NK-92 (cell line): ENCODE results near the gene RRP12.
"Not testable (repeated sequence)": the region's sequence is repeated elsewhere in the genome, so short reads cannot be mapped to it uniquely, and the experiment has no call there.

Experiments used
- DNase-seq: peaks from one replicate; lab custom pipeline; 2025; ENCODE audit not compliant: unreplicated experiment; lab: John Stamatoyannopoulos, UW

The RRP12 gene, protein sequence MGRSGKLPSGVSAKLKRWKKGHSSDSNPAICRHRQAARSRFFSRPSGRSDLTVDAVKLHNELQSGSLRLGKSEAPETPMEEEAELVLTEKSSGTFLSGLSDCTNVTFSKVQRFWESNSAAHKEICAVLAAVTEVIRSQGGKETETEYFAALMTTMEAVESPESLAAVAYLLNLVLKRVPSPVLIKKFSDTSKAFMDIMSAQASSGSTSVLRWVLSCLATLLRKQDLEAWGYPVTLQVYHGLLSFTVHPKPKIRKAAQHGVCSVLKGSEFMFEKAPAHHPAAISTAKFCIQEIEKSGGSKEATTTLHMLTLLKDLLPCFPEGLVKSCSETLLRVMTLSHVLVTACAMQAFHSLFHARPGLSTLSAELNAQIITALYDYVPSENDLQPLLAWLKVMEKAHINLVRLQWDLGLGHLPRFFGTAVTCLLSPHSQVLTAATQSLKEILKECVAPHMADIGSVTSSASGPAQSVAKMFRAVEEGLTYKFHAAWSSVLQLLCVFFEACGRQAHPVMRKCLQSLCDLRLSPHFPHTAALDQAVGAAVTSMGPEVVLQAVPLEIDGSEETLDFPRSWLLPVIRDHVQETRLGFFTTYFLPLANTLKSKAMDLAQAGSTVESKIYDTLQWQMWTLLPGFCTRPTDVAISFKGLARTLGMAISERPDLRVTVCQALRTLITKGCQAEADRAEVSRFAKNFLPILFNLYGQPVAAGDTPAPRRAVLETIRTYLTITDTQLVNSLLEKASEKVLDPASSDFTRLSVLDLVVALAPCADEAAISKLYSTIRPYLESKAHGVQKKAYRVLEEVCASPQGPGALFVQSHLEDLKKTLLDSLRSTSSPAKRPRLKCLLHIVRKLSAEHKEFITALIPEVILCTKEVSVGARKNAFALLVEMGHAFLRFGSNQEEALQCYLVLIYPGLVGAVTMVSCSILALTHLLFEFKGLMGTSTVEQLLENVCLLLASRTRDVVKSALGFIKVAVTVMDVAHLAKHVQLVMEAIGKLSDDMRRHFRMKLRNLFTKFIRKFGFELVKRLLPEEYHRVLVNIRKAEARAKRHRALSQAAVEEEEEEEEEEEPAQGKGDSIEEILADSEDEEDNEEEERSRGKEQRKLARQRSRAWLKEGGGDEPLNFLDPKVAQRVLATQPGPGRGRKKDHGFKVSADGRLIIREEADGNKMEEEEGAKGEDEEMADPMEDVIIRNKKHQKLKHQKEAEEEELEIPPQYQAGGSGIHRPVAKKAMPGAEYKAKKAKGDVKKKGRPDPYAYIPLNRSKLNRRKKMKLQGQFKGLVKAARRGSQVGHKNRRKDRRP (N-terminal part only)

DNA sequence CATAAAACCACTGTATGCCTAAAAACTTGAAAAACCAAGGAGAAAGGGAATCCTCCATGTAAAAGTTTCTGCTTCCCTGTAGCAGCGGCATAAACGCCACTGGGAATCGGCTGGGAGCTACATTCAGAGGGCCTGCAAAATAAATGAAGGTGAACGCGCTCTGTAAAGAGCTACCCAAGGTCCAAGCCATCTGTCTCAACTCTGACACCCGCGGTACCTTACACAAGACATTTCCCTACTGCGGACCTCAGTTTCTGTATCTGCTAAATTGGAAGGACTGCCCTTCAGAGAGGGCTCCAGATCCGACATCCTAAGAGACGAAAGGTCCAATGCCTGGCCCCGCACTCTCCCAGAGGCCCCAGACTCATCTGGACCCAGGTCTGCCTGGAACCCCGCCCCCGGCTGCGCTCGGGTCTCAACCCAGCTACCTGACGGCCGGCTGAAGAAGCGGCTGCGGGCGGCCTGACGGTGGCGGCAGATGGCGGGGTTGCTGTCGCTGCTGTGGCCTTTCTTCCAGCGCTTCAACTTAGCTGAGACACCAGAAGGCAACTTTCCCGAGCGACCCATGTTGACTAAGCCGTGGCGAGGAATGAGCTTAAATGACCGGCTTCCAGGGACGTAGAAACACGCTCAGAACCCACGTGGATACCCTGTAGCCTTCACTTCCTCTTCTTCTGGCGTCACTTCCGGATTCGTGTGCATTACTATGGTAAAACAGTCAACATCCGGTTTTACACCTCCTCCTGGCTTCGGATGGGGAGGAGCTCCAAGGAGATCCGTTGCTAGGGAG, at the start of gene RRP12:
Gene RRP12, minus strand, starts transcription at position 676 of the 790 bp plus-strand sequence. Its CDS starts 109 bp downstream, at position 567.
- DNase-seq, result peak; percentile 9

DNA sequence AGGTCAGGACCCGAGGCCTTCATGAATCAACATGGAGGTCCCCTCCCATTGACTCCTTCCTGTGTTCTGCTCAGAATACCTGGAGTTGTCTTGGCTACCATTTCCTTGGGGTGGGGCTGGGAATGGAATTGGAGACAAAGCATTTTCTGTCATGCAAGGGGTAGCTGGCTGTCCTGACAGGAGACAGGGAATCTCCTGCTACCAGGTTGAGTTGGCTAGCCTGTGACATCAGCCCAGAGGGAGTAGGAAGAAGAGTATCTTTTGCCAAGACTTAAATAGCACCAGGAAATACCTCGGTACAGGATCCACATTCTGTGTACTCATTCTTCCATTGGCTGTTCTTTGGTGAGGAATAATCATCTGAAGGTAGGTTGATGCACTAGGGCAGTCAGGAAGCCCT, 49.7 kb upstream of the RRP12 start:
- DNase-seq, result no peak

DNA sequence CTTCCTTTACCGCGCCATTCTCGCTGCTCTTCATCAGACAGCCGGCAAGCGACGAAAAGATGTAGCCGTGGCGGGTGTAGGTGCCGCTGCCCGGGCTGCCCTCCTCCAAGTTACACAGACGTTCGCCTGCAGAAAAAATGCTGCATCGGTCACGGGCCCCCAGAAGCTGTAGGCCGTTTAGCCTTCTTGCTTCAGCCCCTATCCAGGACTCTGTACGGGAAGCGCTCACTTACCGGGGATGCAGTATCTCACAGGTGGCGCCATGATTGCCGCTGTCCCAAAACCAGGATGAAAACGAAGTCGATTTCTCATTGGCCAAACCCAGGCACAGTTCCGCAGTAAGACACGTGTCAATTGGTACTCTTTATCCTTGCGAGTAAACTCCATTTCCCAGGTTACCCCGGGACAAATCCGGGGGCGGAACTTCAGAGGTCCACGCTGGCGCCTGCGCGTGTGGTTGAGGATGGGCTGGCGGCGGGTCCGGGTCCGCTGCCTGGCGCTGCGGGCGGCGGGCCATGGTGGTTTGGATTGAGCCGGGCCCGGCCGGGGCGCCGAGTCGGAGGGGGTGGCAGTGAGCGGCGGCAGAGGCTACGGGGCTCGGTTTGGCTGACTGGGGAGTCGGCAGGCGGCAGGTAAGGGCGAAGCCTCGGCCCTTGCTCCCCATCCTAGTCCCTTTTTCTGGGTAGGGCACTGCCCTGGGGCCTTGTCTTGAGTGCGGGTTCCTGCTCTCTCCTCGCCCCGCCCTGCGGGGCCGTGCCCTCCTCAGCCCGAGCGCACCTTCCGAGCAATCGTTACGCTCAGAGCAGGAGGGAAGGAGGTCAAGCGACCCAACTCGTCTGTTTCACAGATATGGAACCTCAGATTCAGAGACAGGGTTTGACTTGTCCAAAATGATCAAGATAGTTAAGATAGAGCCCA, 44.8 kb upstream of the RRP12 start, which contains the start of the genes EXOSC1 and ZDHHC16:
Gene EXOSC1, minus strand, starts transcription at position 285 of the 918 bp plus-strand sequence. Its CDS starts 21 bp downstream, at position 264.
Gene ZDHHC16, plus strand, starts transcription at position 454 of the 918 bp plus-strand sequence. CDS start 5,501 bp downstream, outside the sequence.
- DNase-seq, result peak; percentile 21

DNA sequence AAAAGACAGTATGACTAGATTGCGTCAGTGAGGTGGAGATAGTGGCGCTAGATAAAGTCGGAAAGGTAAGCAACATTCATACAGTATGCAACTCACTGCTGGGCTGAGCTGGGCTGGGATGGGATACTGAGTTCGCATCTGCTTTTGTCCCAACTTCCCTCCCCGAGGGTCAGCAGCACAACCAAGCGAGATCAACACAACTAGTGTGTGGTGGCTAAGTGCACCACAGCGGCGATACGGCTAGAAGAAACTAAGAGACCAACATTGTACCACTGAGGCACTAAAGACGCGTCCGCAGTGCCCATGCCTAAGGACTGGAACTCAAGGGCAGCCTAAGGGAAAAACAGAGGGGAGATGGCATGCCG, 44.2 kb upstream of the RRP12 start:
- DNase-seq, result no peak

DNA sequence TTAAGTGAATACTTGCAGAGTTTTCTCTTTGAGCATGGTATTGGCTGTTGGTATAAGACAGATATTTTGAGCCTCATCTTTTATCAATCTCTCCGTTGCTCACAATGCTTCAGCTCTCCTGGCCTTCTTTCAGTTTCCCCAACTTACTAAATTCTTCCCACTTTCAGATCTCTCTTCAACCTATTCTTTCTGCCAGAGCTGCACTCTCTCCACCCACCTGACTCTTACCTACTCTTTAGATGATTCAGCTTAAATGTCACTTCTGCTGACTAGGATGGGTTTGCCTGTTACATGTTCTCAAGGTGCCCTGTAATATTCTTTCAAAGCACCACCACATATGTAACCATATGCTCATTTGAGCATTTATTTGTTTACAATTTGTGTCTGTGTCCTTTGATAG, 43.1 kb upstream of the RRP12 start:
- DNase-seq, result no peak

DNA sequence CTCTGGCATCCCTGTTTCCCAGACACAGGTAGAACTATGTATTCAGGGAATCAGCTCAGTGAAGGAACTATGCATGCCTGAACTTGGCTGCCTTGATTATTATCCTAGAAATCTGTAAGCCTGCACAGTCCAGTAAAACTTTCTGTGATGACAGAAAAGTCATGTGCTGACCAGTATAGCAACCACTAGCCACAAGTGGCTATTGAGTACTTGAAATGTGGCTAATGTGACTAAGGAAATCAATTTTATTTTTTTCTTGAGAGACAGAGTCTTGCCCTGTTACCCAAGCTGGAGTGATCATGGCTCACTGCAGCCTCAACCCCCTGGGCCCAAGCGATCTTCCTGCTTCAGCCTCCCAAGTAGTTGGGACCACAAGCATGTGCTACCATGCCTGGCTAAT, 41.1 kb upstream of the RRP12 start:
- DNase-seq, result no peak

DNA sequence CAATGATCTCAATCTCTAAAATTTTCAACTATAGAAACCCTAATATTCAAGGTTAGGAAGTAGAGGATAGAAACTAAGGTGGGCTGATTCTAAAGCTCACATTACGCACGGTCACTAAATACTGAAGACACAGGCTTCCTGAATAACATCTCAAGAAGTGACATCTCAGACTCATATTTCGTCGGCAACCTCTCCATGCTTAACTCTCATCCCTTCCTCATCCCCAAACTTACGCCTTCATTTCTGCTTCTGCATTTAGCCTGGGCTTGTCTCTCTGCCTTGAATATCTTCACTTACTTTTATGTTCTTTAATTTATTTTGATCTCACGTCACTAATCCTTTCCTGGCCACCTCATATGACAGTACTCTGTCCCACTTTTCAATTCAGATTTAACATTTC, 34.1 kb upstream of the RRP12 start:
- DNase-seq, result no peak

DNA sequence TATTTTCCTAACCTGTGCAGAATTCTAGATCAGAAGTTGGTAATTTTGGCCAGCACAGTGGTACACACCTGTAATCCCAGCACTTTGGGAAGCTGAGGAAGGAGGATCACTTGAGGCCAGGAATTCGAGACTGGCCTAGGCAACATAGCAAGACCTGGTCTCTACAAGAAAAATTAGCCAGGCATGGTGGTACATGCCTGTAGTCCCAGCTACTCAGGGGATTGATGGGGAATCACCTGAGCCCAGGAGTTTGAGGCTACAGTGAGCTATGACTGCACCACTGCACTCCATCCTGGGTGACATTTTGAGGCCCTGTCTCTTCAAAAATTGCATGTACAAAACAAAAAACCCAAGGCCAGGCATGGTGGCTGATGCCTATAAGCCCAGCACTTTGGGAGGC, 33.4 kb upstream of the RRP12 start:
- DNase-seq, result no peak

DNA sequence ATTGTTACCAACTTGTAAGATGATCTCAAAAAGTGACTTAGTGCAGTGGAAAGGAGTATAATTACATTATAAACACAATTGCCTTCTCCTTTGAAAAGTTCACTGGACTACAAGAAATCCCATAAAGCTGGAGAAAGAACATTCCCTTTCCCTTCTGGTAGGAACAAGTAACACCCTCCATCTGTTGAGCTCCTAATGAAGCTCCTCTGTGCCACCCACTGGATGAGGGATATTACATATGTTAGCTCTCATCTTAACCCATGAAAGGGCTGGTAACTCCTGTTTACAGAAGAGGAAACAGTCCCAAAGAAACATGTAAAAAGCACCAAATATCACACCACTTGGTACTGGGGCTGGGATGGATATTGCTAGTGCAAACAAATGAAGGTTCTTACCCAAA, 32.9 kb upstream of the RRP12 start:
- DNase-seq, result no peak

DNA sequence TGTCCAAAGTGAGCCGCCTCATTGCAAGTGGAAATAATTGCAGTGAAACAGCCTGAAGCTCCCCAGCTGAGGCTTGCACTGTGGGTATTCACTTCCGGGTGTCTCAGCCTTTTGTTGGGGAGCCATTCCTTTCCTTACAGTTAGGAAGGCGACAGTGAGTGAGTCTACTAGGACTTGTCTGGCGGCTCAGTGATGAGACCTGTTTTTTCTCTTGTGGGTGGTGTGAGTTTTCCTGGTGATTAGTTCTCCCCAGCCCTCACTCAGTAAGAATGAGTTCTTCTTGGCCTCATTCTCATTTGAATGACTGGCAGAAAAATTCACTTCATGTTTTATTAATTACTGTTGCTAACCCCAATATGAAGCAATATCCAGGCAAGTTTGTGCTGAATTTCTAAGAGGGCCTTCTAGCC, 27.4 kb upstream of the RRP12 start:
- DNase-seq, result no peak

DNA sequence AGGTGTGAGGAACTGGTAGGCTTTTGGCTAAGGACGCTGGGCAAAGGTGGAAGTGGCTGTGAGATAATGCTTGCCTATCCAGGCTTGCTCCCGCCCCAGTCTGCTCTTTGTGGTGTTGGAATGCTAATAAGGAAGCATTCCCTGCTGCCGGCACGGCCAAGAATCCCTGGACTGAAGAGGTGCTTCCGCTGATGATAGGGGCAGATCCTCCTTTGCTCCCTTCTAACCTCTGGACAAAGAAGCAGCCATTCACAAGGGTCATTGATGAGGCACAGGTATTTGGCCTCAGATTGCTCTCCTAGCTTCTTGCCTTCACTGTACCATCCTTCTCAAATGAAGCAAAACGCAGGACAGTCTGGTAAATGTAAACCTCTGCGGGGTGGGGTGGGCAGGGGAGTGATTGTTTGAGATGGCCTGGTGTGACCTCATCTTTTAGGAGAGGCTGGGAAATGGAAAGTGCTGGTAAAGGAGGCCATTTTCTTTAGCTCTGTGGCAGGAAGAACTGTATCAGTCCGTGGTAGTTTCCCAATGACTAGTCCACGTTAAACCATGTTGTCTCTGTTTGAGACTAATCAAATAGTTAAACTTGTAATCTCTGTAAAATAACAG, 26.5 kb upstream of the RRP12 start:
- DNase-seq, result no peak

DNA sequence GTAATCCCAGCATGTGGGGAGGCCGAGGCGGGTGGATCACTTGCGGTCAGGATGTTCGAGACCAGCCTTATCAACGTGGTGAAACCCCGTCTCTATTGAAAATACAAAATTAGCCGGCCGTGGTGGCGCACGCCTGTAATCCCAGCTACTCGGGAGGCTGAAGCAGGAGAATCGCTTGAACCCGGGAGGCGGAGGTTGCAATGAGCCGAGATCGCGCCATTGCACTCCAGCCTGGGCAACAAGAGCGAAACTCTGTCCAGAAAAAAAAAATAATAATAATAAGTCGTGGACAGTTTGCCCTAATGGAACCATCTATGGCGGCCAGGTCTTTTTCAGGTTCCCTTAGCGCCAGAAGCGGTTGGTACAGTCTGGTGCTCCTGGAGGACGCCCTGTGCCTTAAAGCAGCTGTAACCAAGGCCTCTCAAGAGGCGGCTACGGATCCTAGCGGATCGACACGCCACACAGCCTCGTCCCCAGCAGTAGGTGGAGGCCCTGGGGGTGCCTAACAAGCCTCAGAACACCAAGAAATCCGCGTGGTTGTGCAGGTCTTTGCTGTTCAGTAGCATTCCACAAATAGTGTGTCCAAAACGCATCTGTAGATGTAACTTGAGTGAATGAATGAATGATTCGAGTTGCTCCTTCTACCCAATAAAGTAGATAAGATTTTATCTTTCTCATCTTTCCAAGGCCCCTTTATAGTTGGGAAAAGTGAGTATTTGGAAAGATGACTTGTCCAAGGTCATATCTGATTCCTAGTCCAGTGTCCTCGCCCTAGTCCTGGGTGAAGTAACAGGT, 25.8 kb upstream of the RRP12 start:
- DNase-seq, result no peak

DNA sequence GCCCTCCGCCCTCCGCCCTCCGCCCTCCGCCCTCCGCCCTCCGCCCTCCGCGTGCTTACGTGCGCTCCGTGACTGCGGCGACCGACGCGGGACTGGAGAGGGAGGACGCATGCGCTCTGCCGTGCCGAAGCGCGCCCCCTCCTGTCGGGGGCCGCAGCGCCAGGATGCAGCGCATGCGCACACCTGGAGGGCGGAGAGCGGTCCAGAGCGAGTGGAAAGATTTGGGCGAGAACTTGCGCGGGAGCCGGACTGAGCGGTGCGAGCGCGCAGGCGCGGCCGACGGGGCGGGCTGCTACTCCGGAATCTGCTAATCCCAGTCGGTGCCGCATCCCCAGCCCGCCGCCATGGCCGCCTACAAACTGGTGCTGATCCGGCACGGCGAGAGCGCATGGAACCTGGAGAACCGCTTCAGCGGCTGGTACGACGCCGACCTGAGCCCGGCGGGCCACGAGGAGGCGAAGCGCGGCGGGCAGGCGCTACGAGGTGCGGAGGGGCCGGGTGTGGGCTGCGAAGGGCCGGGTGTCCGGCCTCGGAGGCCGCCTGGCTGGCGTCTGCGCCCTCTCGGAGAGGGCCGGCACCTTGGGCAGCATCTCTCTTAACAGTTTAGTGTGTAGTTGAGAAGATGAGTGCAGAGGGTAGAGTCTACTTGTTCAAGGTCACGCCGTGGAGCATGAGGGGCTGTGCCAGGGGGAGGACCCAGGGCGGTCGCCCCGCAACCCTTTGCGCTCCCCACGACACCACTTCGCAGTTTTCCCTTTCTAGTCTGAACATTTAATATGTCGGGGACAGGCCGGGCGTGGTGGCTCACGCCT, 25.0 kb upstream of the RRP12 start, which contains the start of gene PGAM1:
Gene PGAM1, plus strand, starts transcription at position 228 of the 812 bp plus-strand sequence. Its CDS starts 117 bp downstream, at position 345.
- DNase-seq, result peak; percentile 73

DNA sequence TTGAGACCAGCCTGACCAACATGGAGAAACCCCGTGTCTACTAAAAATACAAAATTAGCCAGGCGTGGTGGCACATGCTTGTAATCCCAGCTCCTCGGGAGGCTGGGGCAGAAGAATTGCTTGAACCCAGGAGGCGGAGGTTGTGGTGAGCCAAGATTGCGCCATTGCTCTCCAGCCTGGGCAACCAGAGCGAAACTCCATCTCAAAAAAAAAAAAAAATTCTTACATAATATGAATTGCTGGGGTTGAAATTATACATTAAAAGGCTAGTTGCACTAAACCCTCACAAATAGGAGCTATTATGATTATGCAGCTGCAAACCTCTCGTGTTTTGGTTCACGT, 22.6 kb upstream of the RRP12 start:
- not testable (repeated sequence) for DNase-seq

DNA sequence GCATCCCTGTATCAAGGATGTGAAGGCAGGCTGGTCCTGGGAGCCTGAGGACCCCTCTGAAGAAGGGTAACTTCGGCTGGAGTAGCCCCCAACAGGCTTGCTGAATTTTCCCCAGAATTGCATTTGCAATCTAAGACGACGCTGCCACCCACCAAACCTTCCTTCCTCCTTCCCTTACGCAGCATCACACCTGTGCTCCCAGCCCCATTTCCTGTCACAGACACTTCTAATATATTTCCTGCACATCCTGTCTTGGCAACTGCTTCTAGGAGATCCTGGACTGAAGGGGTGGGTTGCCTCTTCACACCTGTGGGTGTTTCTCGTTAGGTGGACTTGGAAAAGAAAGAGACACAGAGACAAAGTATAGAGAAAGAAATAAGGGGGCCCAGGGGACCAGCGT, 15.4 kb upstream of the RRP12 start:
- DNase-seq, result no peak

DNA sequence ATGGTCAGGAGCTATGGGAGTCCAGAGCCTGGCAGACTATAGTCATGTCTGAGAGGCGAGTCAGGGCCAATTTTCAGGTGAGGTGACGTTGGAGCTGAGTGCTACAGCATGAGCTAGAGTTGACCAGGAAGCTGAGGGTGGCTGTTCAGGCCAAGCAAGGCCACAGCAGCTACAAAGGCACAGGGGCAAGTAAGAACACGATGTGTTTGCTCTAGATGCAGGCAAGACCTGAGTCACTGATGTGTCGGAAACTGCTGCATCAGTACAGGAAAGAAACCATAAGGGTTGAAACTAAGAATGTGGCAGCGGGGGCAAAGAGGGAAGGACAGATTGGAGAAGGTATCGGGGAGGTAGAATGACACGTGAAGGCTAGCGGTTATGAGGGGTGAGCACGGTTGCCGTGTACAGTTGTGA, 11.8 kb upstream of the RRP12 start:
- no peak for DNase-seq

DNA sequence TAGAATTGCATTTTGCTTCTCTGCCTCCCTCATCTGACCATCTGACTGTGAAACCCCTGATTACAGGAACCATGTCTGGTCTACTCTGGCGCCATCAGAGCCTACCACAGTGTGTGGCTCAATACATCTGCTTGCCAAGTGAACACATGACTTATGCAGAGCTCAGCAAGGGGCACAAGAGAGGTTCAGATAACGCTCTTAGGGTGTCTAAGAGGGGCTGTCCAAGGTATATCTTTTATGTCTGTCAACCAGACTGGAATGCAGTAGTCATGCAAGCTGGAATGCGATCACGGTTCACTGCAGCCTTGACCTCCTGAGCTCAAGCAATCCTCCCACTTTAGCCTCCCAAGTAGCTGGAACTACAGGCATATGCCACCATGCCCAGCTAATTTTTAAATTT, 10.3 kb upstream of the RRP12 start:
- DNase-seq, result no peak
